Spleen (tissue), 7 donors: ENCODE data around the gene OR5M10.
"Not testable (repeated sequence)": the region's sequence is repeated elsewhere in the genome, so short reads cannot be mapped to it uniquely, and the experiment has no call there.

Experiments used
- POLR2AphosphoS5 ChIP-seq, 3 donors: sonication (generic); formaldehyde crosslinking; IDR thresholded peaks; one replicate each; pipeline ENCODE4 v1.5.1; 2017; ENCODE audit warnings: antibody characterized with exemption in 3 of 3
- TF ChIP-seq, protein P1 (sequence below), 11 experiments: fragments of 200-600 bp in 7 of 11; fragments of 450-650 bp in 4 of 11; sonication (generic) in 4 of 11; IDR thresholded peaks in 8 of 11; conservative IDR thresholded peaks in 3 of 11; 1 replicate in 7 of 11; 2 replicates in 4 of 11; pipeline versions ENCODE4 v1.4.0 to v1.8.0; 2016 to 2021; ENCODE audit warnings: antibody characterized with exemption in 11 of 11, inconsistent platforms in 4 of 11, mild to moderate bottlenecking in 1 of 11
- donor health status: DM: no; HTN: no; CAD: no; lungs with moderate emphysema.
- donor health status: DM: no; HTN: no; CAD: no.
- donor health status: DM: no; HTN: no; CAD: no.

DNA sequence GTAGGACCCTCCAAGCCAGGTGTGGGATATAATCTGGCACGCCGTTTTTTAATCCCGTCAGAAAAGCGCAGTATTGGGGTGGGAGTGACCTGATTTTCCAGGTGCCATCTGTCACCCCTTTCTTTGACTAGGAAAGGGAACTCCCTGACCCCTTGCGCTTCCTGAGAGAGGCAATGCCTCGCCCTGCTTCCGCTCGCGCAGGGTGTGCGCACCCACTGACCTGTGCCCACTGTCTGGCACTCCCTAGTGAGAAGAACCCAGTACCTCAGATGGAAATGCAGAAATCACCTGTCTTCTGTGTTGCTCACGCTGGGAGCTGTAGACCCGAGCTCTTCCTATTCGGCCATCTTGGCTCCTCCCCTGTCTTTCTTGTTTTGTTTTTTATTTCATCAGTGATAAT, 22.8 kb downstream of the OR5M10 start:
- TF ChIP-seq, protein P1, sequence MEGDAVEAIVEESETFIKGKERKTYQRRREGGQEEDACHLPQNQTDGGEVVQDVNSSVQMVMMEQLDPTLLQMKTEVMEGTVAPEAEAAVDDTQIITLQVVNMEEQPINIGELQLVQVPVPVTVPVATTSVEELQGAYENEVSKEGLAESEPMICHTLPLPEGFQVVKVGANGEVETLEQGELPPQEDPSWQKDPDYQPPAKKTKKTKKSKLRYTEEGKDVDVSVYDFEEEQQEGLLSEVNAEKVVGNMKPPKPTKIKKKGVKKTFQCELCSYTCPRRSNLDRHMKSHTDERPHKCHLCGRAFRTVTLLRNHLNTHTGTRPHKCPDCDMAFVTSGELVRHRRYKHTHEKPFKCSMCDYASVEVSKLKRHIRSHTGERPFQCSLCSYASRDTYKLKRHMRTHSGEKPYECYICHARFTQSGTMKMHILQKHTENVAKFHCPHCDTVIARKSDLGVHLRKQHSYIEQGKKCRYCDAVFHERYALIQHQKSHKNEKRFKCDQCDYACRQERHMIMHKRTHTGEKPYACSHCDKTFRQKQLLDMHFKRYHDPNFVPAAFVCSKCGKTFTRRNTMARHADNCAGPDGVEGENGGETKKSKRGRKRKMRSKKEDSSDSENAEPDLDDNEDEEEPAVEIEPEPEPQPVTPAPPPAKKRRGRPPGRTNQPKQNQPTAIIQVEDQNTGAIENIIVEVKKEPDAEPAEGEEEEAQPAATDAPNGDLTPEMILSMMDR (IDR thresholded peaks at IDR 0.05 in 8 of 11, conservative IDR thresholded peaks at IDR 0.05 in 3 of 11) = not testable (repeated sequence)
- TF ChIP-seq POLR2AphosphoS5 (IDR thresholded peaks at IDR 0.05) = not testable (repeated sequence)
